Measurements from ENCODE around the gene ATP8A2.

DNA sequence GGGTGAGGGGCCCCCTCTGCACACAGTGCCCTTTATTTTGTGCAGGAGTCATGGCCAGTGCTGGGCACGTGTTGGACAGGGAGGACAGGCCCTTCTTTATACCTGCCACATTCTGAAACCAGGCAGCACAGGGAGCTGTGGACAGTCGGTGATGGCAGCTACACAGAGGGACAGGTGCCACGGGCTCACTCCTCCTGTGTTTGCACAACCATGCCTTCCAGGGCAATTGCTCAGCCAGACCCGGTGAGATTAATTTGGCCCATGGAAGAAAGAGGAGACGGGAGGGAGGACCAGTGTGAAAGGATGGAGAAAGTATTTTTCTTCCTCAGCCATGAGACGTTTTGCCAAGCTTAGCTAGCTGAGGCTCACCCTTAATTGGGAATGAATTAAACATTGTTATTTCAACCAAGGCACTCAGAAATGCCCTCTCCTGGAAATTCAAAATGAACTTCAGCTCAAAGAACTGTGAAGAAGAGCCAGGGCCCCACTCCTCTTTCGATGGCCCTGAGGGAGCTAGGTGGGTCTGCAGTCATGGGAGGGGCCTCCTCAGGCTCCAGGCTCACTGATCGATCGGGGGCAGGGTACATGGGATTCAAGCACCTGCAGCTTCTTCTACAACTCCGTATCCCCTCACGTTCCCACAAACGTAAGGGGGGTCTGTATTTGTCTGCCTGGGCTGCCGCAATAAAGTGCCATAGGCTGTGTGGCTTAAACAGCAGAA, 638.9 kb downstream of the ATP8A2 start:
- TF ChIP-seq, protein P1, sequence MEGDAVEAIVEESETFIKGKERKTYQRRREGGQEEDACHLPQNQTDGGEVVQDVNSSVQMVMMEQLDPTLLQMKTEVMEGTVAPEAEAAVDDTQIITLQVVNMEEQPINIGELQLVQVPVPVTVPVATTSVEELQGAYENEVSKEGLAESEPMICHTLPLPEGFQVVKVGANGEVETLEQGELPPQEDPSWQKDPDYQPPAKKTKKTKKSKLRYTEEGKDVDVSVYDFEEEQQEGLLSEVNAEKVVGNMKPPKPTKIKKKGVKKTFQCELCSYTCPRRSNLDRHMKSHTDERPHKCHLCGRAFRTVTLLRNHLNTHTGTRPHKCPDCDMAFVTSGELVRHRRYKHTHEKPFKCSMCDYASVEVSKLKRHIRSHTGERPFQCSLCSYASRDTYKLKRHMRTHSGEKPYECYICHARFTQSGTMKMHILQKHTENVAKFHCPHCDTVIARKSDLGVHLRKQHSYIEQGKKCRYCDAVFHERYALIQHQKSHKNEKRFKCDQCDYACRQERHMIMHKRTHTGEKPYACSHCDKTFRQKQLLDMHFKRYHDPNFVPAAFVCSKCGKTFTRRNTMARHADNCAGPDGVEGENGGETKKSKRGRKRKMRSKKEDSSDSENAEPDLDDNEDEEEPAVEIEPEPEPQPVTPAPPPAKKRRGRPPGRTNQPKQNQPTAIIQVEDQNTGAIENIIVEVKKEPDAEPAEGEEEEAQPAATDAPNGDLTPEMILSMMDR (IDR thresholded peaks at IDR 0.05), result no peak
- TF ChIP-seq POLR2A (IDR thresholded peaks at IDR 0.05), result no peak

Measured in heart left ventricle (tissue), 13 donors.